Endothelial cell of umbilical vein (primary cell): ENCODE results near the gene CDC25C.

Experiments used
- CTCF ChIP-seq, 2 donors: IDR thresholded peaks; 1 replicate in 1 of 2; 2 replicates in 1 of 2; pipeline ENCODE4 v1.5.1; 2011; ENCODE audit warnings: low read length in 2 of 2, mild to moderate bottlenecking in 2 of 2, moderate library complexity in 2 of 2, control low read depth in 1 of 2, inconsistent platforms in 1 of 2, low read depth in 1 of 2; ENCODE audit not compliant: insufficient read depth in 1 of 2; ENCODE audit errors: extremely low read depth in 1 of 2
- EZH2 ChIP-seq: IDR thresholded peaks from 2 replicates; pipeline ENCODE4 v1.6.1; 2012; ENCODE audit warnings: borderline replicate concordance, low read depth, mild to moderate bottlenecking, moderate library complexity, low read length, inconsistent platforms; ENCODE audit not compliant: severe bottlenecking
- FOS ChIP-seq: IDR thresholded peaks from 2 replicates; pipeline ENCODE4 v1.6.1; 2011; ENCODE audit warnings: mild to moderate bottlenecking, low read length, moderate library complexity, borderline replicate concordance; ENCODE audit not compliant: insufficient read depth
- MAX ChIP-seq: IDR thresholded peaks from 2 replicates; pipeline ENCODE4 v1.6.1; 2011; ENCODE audit not compliant: insufficient read depth, insufficient read length
- POLR2A ChIP-seq: IDR thresholded peaks from 2 replicates; pipeline ENCODE4 v1.6.1; 2012; ENCODE audit warnings: low read depth, mild to moderate bottlenecking, control low read depth, low read length
- POLR2AphosphoS5 ChIP-seq: IDR thresholded peaks from 2 replicates; pipeline ENCODE4 v1.6.1; 2012; ENCODE audit warnings: low read depth, mild to moderate bottlenecking, control low read depth, low read length, moderate library complexity; ENCODE audit not compliant: insufficient read depth

GRCh38 chr5:138241688-138242571 lies 89.7 kb downstream of the CDC25C start:
- no peak for TF ChIP-seq EZH2
- TF ChIP-seq POLR2AphosphoS5 = no peak
- TF ChIP-seq CTCF (IDR thresholded peaks at IDR 0.05; ENCODE audit: extremely low read depth in 1 of 2, insufficient read depth in 1 of 2, low read depth in 1 of 2, low read length in 2 of 2) = no peak
- TF ChIP-seq MAX = no peak
- no peak for TF ChIP-seq POLR2A
- no peak for TF ChIP-seq FOS
